SH-SY5Y (cell line): ENCODE measurements around the gene FEZ2.

ENCODE experiments used
- GATA2 ChIP-seq: IDR thresholded peaks from 2 replicates; pipeline ENCODE4 v1.6.1; 2011; ENCODE audit warnings: mild to moderate bottlenecking, low read depth, low read length
- GATA3 ChIP-seq: IDR thresholded peaks from 2 replicates; pipeline ENCODE4 v1.6.1; 2011; ENCODE audit warnings: low read depth, mild to moderate bottlenecking, low read length, moderate library complexity

DNA sequence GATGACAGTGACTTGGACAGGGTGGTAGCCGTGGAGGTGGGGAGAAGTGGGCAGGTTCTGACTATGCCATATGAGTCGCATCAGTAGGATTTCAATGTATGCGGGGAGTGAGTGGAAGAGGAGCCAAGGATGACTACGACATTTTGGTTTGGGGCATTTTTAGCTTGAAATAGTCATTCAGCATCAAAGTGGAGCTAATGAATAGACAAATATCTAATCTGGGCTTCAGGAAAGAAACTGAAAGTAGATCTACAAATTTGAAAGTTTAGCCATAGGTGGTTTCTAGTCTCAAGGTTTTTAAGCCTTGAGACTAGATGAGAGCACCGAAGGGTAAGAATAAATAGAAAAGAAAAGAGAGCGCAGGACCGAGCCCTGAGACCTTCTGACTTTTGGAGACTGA is 58.3 kb downstream of the FEZ2 start:
- no peak for TF ChIP-seq GATA2
- no peak for TF ChIP-seq GATA3
